K562 (cell line): ENCODE results near the gene SYNJ2. TPM values are rescaled to one million over a fixed set of nuclear protein-coding genes. Genes with fewer than 3 reads are reported as not detected.

Experiments
- ATAC-seq: fragments of 200-7000 bp; cut with Tn5 transposase; 3 replicates; pipeline ENCODE4 v1.9.1; 2020; ENCODE audit warnings: moderate library complexity
- BruUV-seq: library from RNA; stranded (reverse); fragments of 400-500 nt; replicated peaks from 2 replicates; lab custom pipeline; 2021; lab: Mats Ljungman, UMichigan
- CTCF ChIA-PET: fragments of 300-600 bp; formaldehyde crosslinking; extraction: SDS; loops from one replicate; lab custom pipeline; 2021; ENCODE audit warnings: low intra/inter-chr PET ratio; lab: Yijun Ruan, JAX
- POLR2A ChIA-PET: fragments of 300-600, 350-650 bp; sonication (Branson Sonifier 250); formaldehyde crosslinking; extraction: SDS; loops from one replicate; lab custom pipeline; 2021; ENCODE audit warnings: antibody characterized with exemption, inconsistent platforms; lab: Yijun Ruan, JAX
- DNase-seq, 4 experiments: peaks; one replicate each; pipeline versions ENCODE4 v3.0.0 to v3.0.0-alpha.2; 2011 to 2018; ENCODE audit warnings: low spot score in 3 of 4, mixed read lengths in 3 of 4; ENCODE audit errors: extremely low read depth in 1 of 4
- FAIRE-seq: peaks from 2 replicates; lab custom pipeline; 2011; peaks lifted over from hg19 to GRCh38; lab: Jason Lieb, UNC
- H2AFZ ChIP-seq: 2 replicates; pipeline ENCODE4 v1.6.0; 2011; ENCODE audit warnings: low read depth, low read length, control low read depth, inconsistent platforms
- H3K27ac ChIP-seq: fragments of 200-600 bp; 3 replicates; pipeline ENCODE4 v1.8.0; 2011; ENCODE audit warnings: low read depth, mild to moderate bottlenecking, control low read depth, inconsistent platforms, low read length, moderate library complexity, mixed read lengths; ENCODE audit errors: extremely low read depth
- H3K27me3 ChIP-seq, 2 experiments: fragments of 300-600 bp in 1 of 2; 2 replicates in 1 of 2; 3 replicates in 1 of 2; pipeline versions ENCODE4 v1.6.0 to v1.8.0; 2011; ENCODE audit warnings: inconsistent platforms in 2 of 2, low read length in 2 of 2, mild to moderate bottlenecking in 1 of 2, mixed read lengths in 1 of 2, moderate library complexity in 1 of 2; ENCODE audit not compliant: control insufficient read depth in 2 of 2, insufficient read depth in 2 of 2
- H3K36me3 ChIP-seq: fragments of 300-600 bp; 3 replicates; pipeline ENCODE4 v1.8.0; 2011; ENCODE audit warnings: mild to moderate bottlenecking, low read length, inconsistent platforms; ENCODE audit not compliant: control insufficient read depth, insufficient read depth
- H3K4me1 ChIP-seq, 2 experiments: fragments of 200-600 bp in 1 of 2; replicated peaks in 1 of 2; 2 replicates in 1 of 2; 3 replicates in 1 of 2; pipeline versions ENCODE4 v1.5.1 to v1.8.0; 2011; ENCODE audit warnings: inconsistent platforms in 2 of 2, low read length in 2 of 2, mild to moderate bottlenecking in 1 of 2, mixed read lengths in 1 of 2, moderate library complexity in 1 of 2; ENCODE audit not compliant: control insufficient read depth in 2 of 2, insufficient read depth in 2 of 2
- H3K4me2 ChIP-seq: 2 replicates; pipeline ENCODE4 v1.6.1; 2011; ENCODE audit warnings: low read length, control low read depth, inconsistent platforms, mixed read lengths; ENCODE audit not compliant: insufficient read depth
- H3K4me3 ChIP-seq: fragments of 200-600 bp; sonication (generic), shearing (Covaris generic); 2 replicates; pipeline ENCODE4 v1.5.1; 2016; ENCODE audit warnings: control low read depth, inconsistent platforms
- H3K79me2 ChIP-seq: fragments of 200-600 bp; 3 replicates; pipeline ENCODE4 v1.8.0; 2011; ENCODE audit warnings: low read length, inconsistent platforms; ENCODE audit not compliant: control insufficient read depth, insufficient read depth
- H3K9ac ChIP-seq, 2 experiments: 2 replicates each; pipeline versions ENCODE4 v1.6.0 to v1.6.1; 2011; ENCODE audit warnings: low read depth in 2 of 2, low read length in 2 of 2, control low read depth in 1 of 2, inconsistent platforms in 1 of 2, mild to moderate bottlenecking in 1 of 2, mixed read lengths in 1 of 2; ENCODE audit not compliant: insufficient read depth in 1 of 2
- H3K9me1 ChIP-seq: one replicate; pipeline ENCODE4 v1.6.0; 2011; ENCODE audit warnings: inconsistent platforms, mild to moderate bottlenecking, low read length, moderate library complexity; ENCODE audit not compliant: control insufficient read depth, insufficient read depth
- H3K9me3 ChIP-seq: replicated peaks from 2 replicates; pipeline ENCODE4 v1.5.1; 2011; ENCODE audit warnings: low read depth, low read length, inconsistent platforms; ENCODE audit not compliant: control insufficient read depth, insufficient read depth
- H4K20me1 ChIP-seq: replicated peaks from 2 replicates; pipeline ENCODE4 v1.6.1; 2011; ENCODE audit warnings: low read length, inconsistent platforms, mixed read lengths; ENCODE audit not compliant: control insufficient read depth, insufficient read depth
- CHAMP1 ChIP-seq: fragments of 450-650 bp; IDR thresholded peaks from 2 replicates; pipeline ENCODE4 v1.6.1; 2016; ENCODE audit warnings: mild to moderate bottlenecking
- CREM ChIP-seq: IDR thresholded peaks from 2 replicates; pipeline ENCODE4 v1.6.1; 2014; ENCODE audit warnings: antibody characterized with exemption, low read depth
- DMBX1 ChIP-seq: fragments of 250-450 bp; sonication (Bioruptor Pico); IDR thresholded peaks from 2 replicates; pipeline ENCODE4 v1.8.0; 2022; ENCODE audit warnings: inconsistent platforms, mild to moderate bottlenecking, moderate library complexity, borderline replicate concordance
- HIVEP1 ChIP-seq: fragments of 250-450 bp; sonication (Bioruptor Pico); IDR thresholded peaks from 2 replicates; pipeline ENCODE4 v1.4.0; 2020; ENCODE audit warnings: mild to moderate bottlenecking
- HMGN3 ChIP-seq: IDR thresholded peaks from 2 replicates; pipeline ENCODE4 v1.6.1; 2011; ENCODE audit warnings: borderline replicate concordance, low read depth, mild to moderate bottlenecking, mixed read lengths, low read length; ENCODE audit not compliant: insufficient read length; ENCODE audit errors: extremely low read depth
- NCOA1 ChIP-seq: fragments of 450-650 bp; IDR thresholded peaks from 2 replicates; pipeline ENCODE4 v1.6.1; 2016; ENCODE audit warnings: low read depth
- NFATC3 ChIP-seq: fragments of 450-650 bp; IDR thresholded peaks from 2 replicates; pipeline ENCODE4 v1.6.1; 2017; ENCODE audit warnings: mild to moderate bottlenecking
- NR2C2 ChIP-seq, 2 experiments: fragments of 200-800 bp in 1 of 2; sonication (Bioruptor generic) in 1 of 2; sonication (generic) in 1 of 2; formaldehyde crosslinking in 1 of 2; IDR thresholded peaks; 2 replicates each; pipeline versions ENCODE4 v1.6.1 to v1.8.0; 2016 to 2022; ENCODE audit warnings: mild to moderate bottlenecking in 1 of 2, missing compliant biosample characterization in 1 of 2, missing genetic modification characterization in 1 of 2, missing genetic modification reagents in 1 of 2
- SMAD4 ChIP-seq: fragments of 250-450 bp; sonication (Bioruptor Pico); conservative IDR thresholded peaks from 2 replicates; pipeline ENCODE4 v1.8.0; 2021; ENCODE audit warnings: inconsistent platforms, mild to moderate bottlenecking, moderate library complexity
- SMARCA4 ChIP-seq: fragments of 450-650 bp; IDR thresholded peaks from 2 replicates; pipeline ENCODE4 v1.6.1; 2016
- TAF9B ChIP-seq: fragments of 450-650 bp; IDR thresholded peaks from 2 replicates; pipeline ENCODE4 v1.6.1; 2018; ENCODE audit warnings: mild to moderate bottlenecking; ENCODE audit not compliant: partially characterized antibody
- THRA ChIP-seq: fragments of 450-650 bp; IDR thresholded peaks from 2 replicates; pipeline ENCODE4 v1.6.1; 2017; ENCODE audit warnings: mild to moderate bottlenecking, moderate library complexity
- ZNF121 ChIP-seq: sonication (generic); formaldehyde crosslinking; conservative IDR thresholded peaks from 2 replicates; pipeline ENCODE4 v1.8.0; 2022; ENCODE audit warnings: missing genetic modification reagents
- ZNF239 ChIP-seq: fragments of 250-450 bp; sonication (Bioruptor Pico); IDR thresholded peaks from 2 replicates; pipeline ENCODE4 v1.4.0; 2020; ENCODE audit warnings: mild to moderate bottlenecking
- ZNF584 ChIP-seq: fragments of 200-800 bp; sonication (Bioruptor generic); IDR thresholded peaks from 2 replicates; pipeline ENCODE4 v1.6.1; 2016; ENCODE audit warnings: low read depth, mild to moderate bottlenecking, missing genetic modification characterization, missing compliant biosample characterization
- WGBS: fragments of 100-300 bp; shearing (Covaris generic); methylation state at CpG from one replicate; pipeline ENCODE4 v1.1.6; 2016; ENCODE audit warnings: low coverage, mixed read lengths; ENCODE audit not compliant: insufficient coverage; ENCODE audit errors: missing lambda C conversion rate; 5-methylcytosine and 5-hydroxymethylcytosine counted together
- in situ Hi-C: fragments of 300-500 bp; cut with MboI; formaldehyde crosslinking; loops from 4 replicates; pipeline ENCODE4 v1.15.0; 2018; ENCODE audit warnings: inconsistent platforms, mixed read lengths
- intact Hi-C: fragments of 100-400 bp; cut with micrococcal nuclease; formaldehyde crosslinking; loops from 2 replicates; pipeline ENCODE4 v1.14.2; 2022
- polyA plus RNA-seq, 8 experiments: library from polyadenylated mRNA; depleted of rRNA in 4 of 8; stranded (reverse) in 5 of 8; unstranded in 3 of 8; fragments of >200 nt; fragmentation: Nextera tagmentation in 2 of 8; fragmentation: Illumina TruSeq in 1 of 8; extraction: Ambion mirVana in 2 of 8; extraction: Trizol in 1 of 8; gene quantifications; 2 replicates each; pipeline versions ENCODE4 v1.2.1 to v1.2.3, GENCODE V29; 2011 to 2014; ENCODE audit warnings: inconsistent platforms in 1 of 8, missing spikeins in 1 of 8
- total RNA-seq, 7 experiments: library from RNA; depleted of rRNA in 6 of 7; stranded (reverse); fragments of >200 nt in 6 of 7; fragmentation: Illumina TruSeq in 2 of 7; extraction: Trizol in 2 of 7; gene quantifications; 2 replicates each; pipeline versions ENCODE4 v1.2.1 to v1.2.3, GENCODE V29; 2011 to 2021; ENCODE audit warnings: low replicate concordance in 1 of 7

SYNJ2 gene
- total and polyA plus RNA-seq, 9 of the 15 experiments (the other 6 are each of a cell fraction or from before 2014, with no cell fraction given) = 3.0 to 27.7 (median 17.8) TPM

DNA sequence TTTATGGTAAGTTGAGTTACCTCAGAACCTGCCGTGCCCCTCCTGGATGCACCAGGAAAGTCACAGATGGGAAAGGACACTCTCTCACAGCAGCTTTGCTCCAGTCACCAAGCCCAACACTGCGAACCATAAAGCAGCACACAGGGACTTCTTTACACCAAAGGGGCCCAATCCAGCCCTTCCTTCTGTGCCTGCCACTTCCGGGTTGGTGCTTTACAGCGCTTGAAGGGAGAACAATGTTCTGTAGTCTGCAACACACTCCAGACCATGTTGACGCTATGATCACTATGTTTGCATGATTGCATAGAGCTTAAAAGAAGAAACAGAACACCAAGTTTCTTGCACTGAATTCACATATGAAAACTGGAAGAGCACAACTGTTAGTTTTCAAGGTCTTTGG, 129.3 kb downstream of the SYNJ2 start (continued):
- TF ChIP-seq THRA = no peak
- no peak for TF ChIP-seq DMBX1
- no peak for TF ChIP-seq HMGN3
- no peak for TF ChIP-seq NR2C2 (CRISPR knock-in tag; IDR thresholded peaks at IDR 0.05)
- TF ChIP-seq NR2C2 (tag; IDR thresholded peaks at IDR 0.05) = no peak
- no peak for TF ChIP-seq ZNF584 (CRISPR knock-in tag)
- TF ChIP-seq SMARCA4 = no peak
- TF ChIP-seq NFATC3 = no peak
- TF ChIP-seq HIVEP1 (CRISPR knock-in tag) = no peak
- TF ChIP-seq TAF9B = no peak
- TF ChIP-seq, all 486 proteins: peak for 0

GRCh38 chr6:158111987-158112386, 130.3 kb downstream of the SYNJ2 start:
- BruUV-seq = no TSS peak

More at GRCh38 chr6:158111987-158112386, 130.3 kb downstream of the SYNJ2 start:
- POLR2A ChIA-PET = interaction anchor here (0.9 to 1.6 kb wide), 4 partner anchors 10 to 85 kb away, joined by 3 to 7 read pairs (median 4); no protein-coding TSS in a partner anchor
- TF ChIP-seq SMAD4 (CRISPR knock-in tag) (no peak), CHAMP1 (no peak), NCOA1 (no peak), CREM (no peak), ZNF239 (no peak), ZNF121 (CRISPR knock-in tag) (peak; percentile 65)
- TF ChIP-seq, all 486 proteins: peak for 1
- no peaks in the 10 kb centered on the region for H3K27me3 ChIP-seq
- FAIRE-seq (no peak), ATAC-seq (no peak), DNase-seq (no peak)
- no peaks in the 10 kb centered on the region for H4K20me1 ChIP-seq
- H3K79me2 ChIP-seq = no peaks in the 10 kb centered on the region
- no peak overlapping the region for H3K9ac ChIP-seq
- WGBS = 77% methylated on average over 5 of the region's 5 CpGs
- H3K4me1 ChIP-seq = peaks cover 9% of the 10 kb centered on the region in 2 experiments; a peak in 2 of 5 replicates
- intact Hi-C loops (no loop called here), in situ Hi-C loops (no loop called here)
- H3K36me3 ChIP-seq = no peaks in the 10 kb centered on the region
- H3K4me2 ChIP-seq = no peak overlapping the region
- no peaks in the 10 kb centered on the region for H3K9me1 ChIP-seq
- no peak overlapping the region for H3K4me3 ChIP-seq
- H3K27ac ChIP-seq = no peak overlapping the region
- no peaks in the 10 kb centered on the region for H3K9me3 ChIP-seq
- CTCF ChIA-PET = no interaction called here
- no peak overlapping the region for H2AFZ ChIP-seq
